OCI-LY3 (cell line): Measurements from ENCODE around the gene ATF7IP2.

Experiments
- H2AFZ ChIP-seq: fragments of 200-600, 300-600 bp; shearing (Covaris generic); 2 replicates; pipeline ENCODE4 v1.6.0; 2014; ENCODE audit warnings: antibody characterized with exemption, low read depth, low read length
- H3K27ac ChIP-seq: fragments of 200-600, 300-600 bp; sonication (generic); 2 replicates; pipeline ENCODE4 v1.5.1; 2014; ENCODE audit warnings: mild to moderate bottlenecking, low read length, moderate library complexity, mixed read lengths
- H3K27me3 ChIP-seq: fragments of 200-600, 300-600 bp; sonication (generic); 2 replicates; pipeline ENCODE4 v1.6.1; 2014; ENCODE audit warnings: low read depth, low read length, mixed read lengths
- H3K36me3 ChIP-seq: fragments of 200-600, 300-600 bp; sonication (generic); replicated peaks from 2 replicates; pipeline ENCODE3; 2014; ENCODE audit warnings: low read depth, low read length, mixed read lengths
- H3K4me1 ChIP-seq: fragments of 300-600, 200-600 bp; sonication (generic); 2 replicates; pipeline ENCODE4 v1.6.1; 2014; ENCODE audit warnings: low read length, mixed read lengths
- H3K4me2 ChIP-seq: fragments of 200-600, 300-600 bp; sonication (generic); 2 replicates; pipeline ENCODE4 v1.6.1; 2014; ENCODE audit warnings: low read length, mixed read lengths
- H3K4me3 ChIP-seq: fragments of 300-600, 200-600 bp; sonication (generic); 2 replicates; pipeline ENCODE4 v1.5.1; 2014; ENCODE audit warnings: antibody characterized with exemption, mild to moderate bottlenecking, low read length, moderate library complexity
- H3K79me2 ChIP-seq: fragments of 300-600, 200-600 bp; shearing (Covaris generic); 2 replicates; pipeline ENCODE4 v1.6.1; 2014; ENCODE audit warnings: mild to moderate bottlenecking, low read length, mixed read lengths
- H3K9ac ChIP-seq: fragments of 300-600, 200-600 bp; shearing (Covaris generic); 2 replicates; pipeline ENCODE4 v1.6.0; 2014; ENCODE audit warnings: mild to moderate bottlenecking, low read length, moderate library complexity
- H3K9me3 ChIP-seq: fragments of 200-600, 300-600 bp; shearing (Covaris generic); 2 replicates; pipeline ENCODE4 v1.6.1; 2014; ENCODE audit warnings: low read length, mixed read lengths; ENCODE audit not compliant: insufficient read depth
- H4K20me1 ChIP-seq: fragments of 200-600, 300-600 bp; sonication (generic); 2 replicates; pipeline ENCODE4 v1.6.1; 2016; ENCODE audit warnings: low read length, mixed read lengths; ENCODE audit not compliant: insufficient read depth
- EZH2phosphoT487 ChIP-seq: fragments of 200-600 bp; shearing (Covaris generic); IDR thresholded peaks from 2 replicates; pipeline ENCODE4 v1.6.1; 2018; ENCODE audit warnings: antibody characterized with exemption, mixed run types, low read depth
- TF ChIP-seq, protein P1 (sequence below): fragments of 200-600, 300-600 bp; sonication (generic); IDR thresholded peaks from 2 replicates; pipeline ENCODE4 v1.5.1; 2014; ENCODE audit warnings: antibody characterized with exemption, low read length, low read depth

ATF7IP2 gene

DNA sequence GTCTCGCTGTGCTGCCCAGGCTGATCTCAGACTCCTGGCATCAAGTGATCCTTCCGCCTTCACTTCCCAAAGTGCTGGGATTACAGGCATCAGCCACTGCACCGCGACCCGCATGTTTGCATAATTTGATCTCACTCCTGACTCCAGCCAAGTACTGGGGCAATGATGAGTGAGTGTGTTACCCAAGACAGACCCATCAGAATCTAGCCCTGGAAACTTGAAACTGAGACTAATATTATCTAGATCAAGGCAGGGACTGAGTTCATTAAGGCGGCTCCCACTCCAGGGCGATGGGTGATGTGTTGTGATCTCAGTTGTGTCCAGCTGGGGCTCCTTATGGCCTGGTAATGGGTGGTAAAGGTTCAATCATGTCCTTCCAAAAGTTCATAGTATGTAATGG lies 141.1 kb downstream of the ATF7IP2 start:
- Histone ChIP-seq H3K27ac (no peak overlapping the region), H4K20me1 (no peaks in the 10 kb centered on the region), H3K79me2 (no peaks in the 10 kb centered on the region), H3K9ac (no peak overlapping the region), H3K36me3 (no peaks in the 10 kb centered on the region), H3K4me3 (no peak overlapping the region), H2AFZ (no peak overlapping the region), H3K27me3 (no peaks in the 10 kb centered on the region), H3K4me1 (peaks cover 1% of the 10 kb centered on the region), H3K9me3 (no peaks in the 10 kb centered on the region), H3K4me2 (no peak overlapping the region)
- TF ChIP-seq, protein P1, sequence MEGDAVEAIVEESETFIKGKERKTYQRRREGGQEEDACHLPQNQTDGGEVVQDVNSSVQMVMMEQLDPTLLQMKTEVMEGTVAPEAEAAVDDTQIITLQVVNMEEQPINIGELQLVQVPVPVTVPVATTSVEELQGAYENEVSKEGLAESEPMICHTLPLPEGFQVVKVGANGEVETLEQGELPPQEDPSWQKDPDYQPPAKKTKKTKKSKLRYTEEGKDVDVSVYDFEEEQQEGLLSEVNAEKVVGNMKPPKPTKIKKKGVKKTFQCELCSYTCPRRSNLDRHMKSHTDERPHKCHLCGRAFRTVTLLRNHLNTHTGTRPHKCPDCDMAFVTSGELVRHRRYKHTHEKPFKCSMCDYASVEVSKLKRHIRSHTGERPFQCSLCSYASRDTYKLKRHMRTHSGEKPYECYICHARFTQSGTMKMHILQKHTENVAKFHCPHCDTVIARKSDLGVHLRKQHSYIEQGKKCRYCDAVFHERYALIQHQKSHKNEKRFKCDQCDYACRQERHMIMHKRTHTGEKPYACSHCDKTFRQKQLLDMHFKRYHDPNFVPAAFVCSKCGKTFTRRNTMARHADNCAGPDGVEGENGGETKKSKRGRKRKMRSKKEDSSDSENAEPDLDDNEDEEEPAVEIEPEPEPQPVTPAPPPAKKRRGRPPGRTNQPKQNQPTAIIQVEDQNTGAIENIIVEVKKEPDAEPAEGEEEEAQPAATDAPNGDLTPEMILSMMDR: no peak
- no peak for TF ChIP-seq EZH2phosphoT487

DNA sequence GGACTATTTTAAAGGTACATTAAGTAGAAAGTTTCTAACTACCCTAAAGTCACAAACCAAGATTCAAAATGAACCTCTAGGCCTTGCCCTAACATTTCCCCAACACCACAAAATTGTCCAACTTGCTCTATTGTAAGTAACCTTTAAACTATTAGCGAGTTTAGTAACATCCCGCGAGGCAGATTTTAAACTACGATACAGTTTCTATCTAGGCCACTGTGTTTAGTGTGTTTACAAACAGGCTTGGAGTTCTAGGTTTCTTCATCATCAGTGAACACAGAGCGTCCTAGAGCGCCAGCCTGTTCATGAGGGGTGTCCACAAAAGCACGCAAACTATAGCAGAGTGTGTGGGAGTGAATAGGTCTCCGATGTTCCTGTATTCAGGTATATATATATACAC lies 142.8 kb downstream of the ATF7IP2 start:
- Histone ChIP-seq H3K36me3 (no peaks in the 10 kb centered on the region), H4K20me1 (no peaks in the 10 kb centered on the region), H3K27ac (no peak overlapping the region), H3K9ac (no peak overlapping the region), H3K4me3 (no peak overlapping the region), H2AFZ (no peak overlapping the region), H3K9me3 (no peaks in the 10 kb centered on the region), H3K4me2 (no peak overlapping the region), H3K4me1 (no peaks in the 10 kb centered on the region), H3K27me3 (no peaks in the 10 kb centered on the region), H3K79me2 (no peaks in the 10 kb centered on the region)
- TF ChIP-seq, protein P1: no peak
- no peak for TF ChIP-seq EZH2phosphoT487

DNA sequence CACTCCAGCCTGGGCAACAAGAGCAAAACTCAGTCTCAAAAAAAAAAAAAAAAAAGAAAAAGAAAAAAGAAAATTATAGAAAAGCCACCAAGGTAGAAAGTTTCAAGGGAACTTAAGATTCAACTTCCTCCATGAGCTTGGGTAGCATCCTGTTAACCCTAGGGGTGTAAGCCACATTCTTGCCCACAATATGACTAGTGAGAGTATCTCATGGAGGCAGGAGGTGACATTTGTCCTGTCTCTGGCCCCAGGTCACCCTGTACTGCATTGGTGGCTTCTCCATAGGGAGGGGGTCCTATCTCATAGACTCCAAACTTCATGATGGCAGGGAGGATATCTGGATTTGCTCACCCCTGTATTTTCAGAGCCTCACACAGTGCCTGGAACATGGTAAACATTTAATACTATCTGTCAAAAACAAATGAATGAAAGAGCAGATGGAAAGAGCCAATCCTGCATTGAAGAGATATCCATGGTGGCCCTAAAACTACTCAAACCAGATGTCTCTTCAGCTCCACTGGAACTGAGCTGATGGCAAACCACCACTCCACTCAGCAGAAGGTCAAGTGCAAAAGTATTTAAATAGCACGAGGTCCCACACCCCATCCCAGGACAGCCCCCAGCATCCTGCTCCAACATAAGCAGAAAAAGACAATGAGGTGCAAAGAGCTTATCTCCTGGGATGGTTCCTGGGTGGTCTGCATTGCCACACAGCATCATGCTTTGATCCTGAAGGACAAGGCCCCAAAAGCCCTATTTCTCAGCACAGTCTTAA lies 144.2 kb downstream of the ATF7IP2 start:
- no peak overlapping the region for H3K4me3 ChIP-seq
- no peak overlapping the region for H2AFZ ChIP-seq
- H3K36me3 ChIP-seq: no peaks in the 10 kb centered on the region
- no peak overlapping the region for H3K27ac ChIP-seq
- TF ChIP-seq, protein P1: no peak
- TF ChIP-seq EZH2phosphoT487: no peak
- H3K4me2 ChIP-seq: no peak overlapping the region
- H3K4me1 ChIP-seq: no peaks in the 10 kb centered on the region
- H3K27me3 ChIP-seq: 0 out of 2 replicates have a peak, but pooled peaks cover 2% of the 10 kb centered on the region
- no peaks in the 10 kb centered on the region for H3K9me3 ChIP-seq
- no peaks in the 10 kb centered on the region for H4K20me1 ChIP-seq
- no peak overlapping the region for H3K9ac ChIP-seq
- no peaks in the 10 kb centered on the region for H3K79me2 ChIP-seq

DNA sequence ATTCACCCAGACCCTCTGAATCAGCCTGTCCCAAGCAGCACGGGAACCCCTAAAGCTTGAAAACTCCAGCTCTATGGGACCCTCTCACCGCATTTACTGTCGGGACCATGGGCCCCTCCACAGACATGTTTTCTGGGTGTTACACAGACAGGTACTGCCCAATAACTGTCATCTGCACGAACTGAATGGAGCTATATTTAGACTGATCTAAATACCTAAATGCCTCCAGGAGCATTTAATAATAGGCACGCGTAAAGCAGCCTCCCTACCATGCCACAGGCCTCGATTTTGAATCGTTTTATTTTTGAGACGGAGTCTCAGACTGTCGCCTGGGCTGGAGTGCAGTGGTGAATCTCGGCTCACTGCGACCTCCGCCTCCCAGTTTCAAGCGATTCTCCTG lies 144.8 kb downstream of the ATF7IP2 start:
- no peak overlapping the region for H2AFZ ChIP-seq
- no peaks in the 10 kb centered on the region for H3K79me2 ChIP-seq
- H3K4me2 ChIP-seq: no peak overlapping the region
- no peaks in the 10 kb centered on the region for H3K4me1 ChIP-seq
- no peak overlapping the region for H3K9ac ChIP-seq
- no peaks in the 10 kb centered on the region for H3K36me3 ChIP-seq
- H3K9me3 ChIP-seq: no peaks in the 10 kb centered on the region
- H3K27ac ChIP-seq: no peak overlapping the region
- TF ChIP-seq, protein P1: no peak
- TF ChIP-seq EZH2phosphoT487: no peak
- no peaks in the 10 kb centered on the region for H4K20me1 ChIP-seq
- H3K27me3 ChIP-seq: 0 out of 2 replicates have a peak, but pooled peaks cover 2% of the 10 kb centered on the region
- H3K4me3 ChIP-seq: no peak overlapping the region
